KOPT-K1 (cell line): ENCODE results near the gene DTYMK.

Source experiments
- H3K27ac ChIP-seq: fragments of 200-600 bp; sonication (generic); 2 replicates; pipeline ENCODE4 v1.5.1; 2016; ENCODE audit warnings: antibody characterized with exemption, mild to moderate bottlenecking, low read depth, low read length; ENCODE audit not compliant: poor library complexity, severe bottlenecking
- H3K36me3 ChIP-seq: fragments of 200-600 bp; sonication (generic); 2 replicates; pipeline ENCODE4 v1.5.1; 2017; ENCODE audit warnings: antibody characterized with exemption, mild to moderate bottlenecking, low read length, moderate library complexity; ENCODE audit not compliant: insufficient read depth
- H3K9me3 ChIP-seq: fragments of 200-600 bp; sonication (generic); 2 replicates; pipeline ENCODE4 v1.5.1; 2017; ENCODE audit warnings: antibody characterized with exemption, low read length, mild to moderate bottlenecking; ENCODE audit not compliant: insufficient read depth, poor library complexity, severe bottlenecking

Gene DTYMK

DNA sequence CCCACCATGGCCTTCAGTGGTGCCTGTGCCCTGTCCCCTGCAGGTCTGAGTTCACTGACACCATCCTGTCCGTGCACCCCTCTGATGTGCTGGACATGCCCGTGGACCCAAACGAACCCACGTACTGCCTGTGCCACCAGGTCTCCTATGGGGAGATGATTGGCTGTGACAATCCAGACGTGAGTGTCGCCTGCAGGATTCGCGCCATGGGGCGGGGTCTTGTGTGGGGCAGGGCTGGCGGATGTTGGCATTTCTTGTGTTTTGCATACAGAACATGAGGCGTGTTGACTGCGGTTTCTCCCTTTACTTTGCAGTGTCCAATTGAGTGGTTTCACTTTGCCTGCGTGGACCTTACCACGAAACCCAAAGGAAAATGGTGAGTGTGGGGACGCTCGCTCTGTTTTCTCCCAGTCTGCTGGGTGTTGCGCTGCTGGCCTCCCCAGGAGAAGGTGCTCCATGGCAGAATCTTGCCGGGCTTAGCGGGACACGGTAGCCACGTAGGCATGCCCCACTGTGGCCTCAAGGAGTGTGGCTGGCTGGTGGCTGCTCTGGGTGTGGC is 36.4 kb upstream of the DTYMK start:
- peaks cover 86% of the 10 kb centered on the region for H3K36me3 ChIP-seq
- H3K9me3 ChIP-seq, result no peaks in the 10 kb centered on the region

DNA sequence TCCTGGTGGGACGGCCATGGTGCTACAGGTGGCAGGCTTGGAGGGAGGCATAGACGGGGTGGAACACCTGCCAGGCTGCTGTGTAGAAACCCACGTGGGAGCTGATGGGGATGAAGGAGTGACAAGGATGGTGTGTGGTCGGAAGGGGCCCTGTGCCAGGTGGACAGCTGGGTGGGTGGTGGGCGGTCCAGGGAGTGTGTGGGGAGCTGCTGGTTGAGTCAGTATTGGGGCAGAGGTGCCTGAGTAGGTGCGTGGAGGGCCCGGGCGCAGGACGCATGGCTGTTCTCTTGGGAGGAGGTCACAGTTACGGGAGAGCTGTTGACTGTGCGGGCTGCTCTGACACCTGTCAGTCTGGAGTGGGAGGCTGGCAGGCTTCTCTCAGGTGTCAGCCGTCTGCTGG is 35.2 kb upstream of the DTYMK start:
- Histone ChIP-seq H3K27ac (no peak overlapping the region), H3K9me3 (no peaks in the 10 kb centered on the region), H3K36me3 (peaks cover 90% of the 10 kb centered on the region)

More for the DNA sequence above, 36.4 kb upstream of the DTYMK start:
- H3K27ac ChIP-seq, result no peak overlapping the region

DNA sequence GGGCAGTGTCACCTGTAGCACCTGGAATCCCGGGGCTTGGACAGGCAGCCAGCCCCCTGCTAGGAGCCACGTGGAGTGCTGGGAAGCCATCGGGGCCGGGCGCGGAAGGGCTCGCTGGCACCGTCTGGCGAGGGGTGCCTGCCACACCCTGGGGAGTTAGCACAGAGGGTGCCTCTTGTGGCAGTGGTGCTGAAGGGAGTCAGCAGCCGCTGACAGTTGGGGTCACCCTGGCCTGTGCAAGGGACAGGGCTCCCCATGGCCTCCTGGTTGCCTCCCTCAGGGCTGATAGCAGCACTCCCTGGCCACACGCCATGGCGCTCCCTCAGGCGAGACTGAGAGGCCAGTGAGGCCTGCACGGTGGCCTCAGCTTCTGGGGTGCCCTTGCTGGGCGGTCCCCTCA is 33.9 kb upstream of the DTYMK start:
- H3K36me3 ChIP-seq, result peaks cover 96% of the 10 kb centered on the region
- no peaks in the 10 kb centered on the region for H3K9me3 ChIP-seq

DNA sequence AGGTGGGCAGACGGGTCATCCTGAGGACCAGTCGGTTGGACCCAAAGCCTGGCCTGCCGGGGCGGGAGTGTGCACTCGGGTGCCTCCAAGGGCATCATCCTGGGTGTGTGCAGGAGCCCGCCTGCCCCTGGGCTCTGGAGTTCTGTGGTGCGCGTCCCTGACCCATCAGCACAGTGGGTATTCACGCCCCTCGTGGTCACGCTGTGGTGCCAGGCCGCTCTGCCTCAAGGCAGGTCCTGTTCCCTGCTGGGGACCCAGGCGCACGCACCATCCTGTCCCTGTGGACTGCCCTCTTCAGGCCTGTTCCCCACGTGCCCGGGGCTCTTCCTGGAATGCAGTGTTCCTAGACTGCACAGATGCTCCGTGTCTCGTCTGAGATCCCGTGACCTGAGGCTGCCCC is 33.5 kb upstream of the DTYMK start:
- Histone ChIP-seq H3K36me3 (peaks cover 96% of the 10 kb centered on the region), H3K9me3 (no peaks in the 10 kb centered on the region), H3K27ac (no peak overlapping the region)

More for the DNA sequence above, 33.9 kb upstream of the DTYMK start:
- H3K27ac ChIP-seq, result no peak overlapping the region

DNA sequence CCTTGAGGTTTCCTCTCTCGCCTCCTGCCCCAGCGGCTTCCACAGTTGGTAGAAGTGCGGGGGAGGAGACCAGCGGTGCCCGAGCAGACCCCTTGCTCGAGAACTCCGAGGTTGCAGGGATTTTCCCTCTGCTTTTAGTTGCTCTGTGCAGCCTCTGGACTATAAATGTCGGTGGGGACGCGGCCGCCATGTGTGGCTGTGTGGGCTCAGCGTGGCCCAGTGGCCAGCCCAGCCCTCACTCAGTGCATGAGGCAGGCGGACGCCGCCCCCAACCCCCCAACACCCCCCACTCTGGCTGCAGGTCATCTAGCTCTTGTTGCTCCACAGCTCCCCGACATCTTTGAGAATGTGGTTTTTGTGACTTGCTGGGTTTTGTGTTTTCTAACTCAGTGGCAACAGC is 32.5 kb upstream of the DTYMK start:
- Histone ChIP-seq H3K9me3 (no peaks in the 10 kb centered on the region), H3K36me3 (peaks cover 97% of the 10 kb centered on the region), H3K27ac (no peak overlapping the region)

DNA sequence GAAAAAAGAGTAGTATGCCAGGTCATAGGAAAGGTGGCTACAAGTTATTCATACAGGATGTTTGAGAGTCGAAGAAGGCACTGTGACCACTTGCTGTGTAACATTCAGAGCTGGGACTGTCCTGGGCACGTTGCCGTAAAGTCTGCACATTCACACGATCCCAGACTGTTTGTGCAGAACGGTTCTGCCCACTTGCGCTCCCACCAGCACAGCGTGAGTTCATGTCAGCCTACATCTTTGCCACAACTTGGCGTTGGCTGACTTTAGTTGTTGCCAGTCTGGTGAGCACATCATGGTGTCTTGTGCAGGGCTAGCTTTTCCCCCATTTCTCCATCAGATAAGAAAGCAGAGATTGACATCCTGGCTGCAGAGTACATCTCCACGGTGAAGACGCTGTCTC is 22.3 kb upstream of the DTYMK start:
- Histone ChIP-seq H3K27ac (no peak overlapping the region), H3K9me3 (peaks cover 16% of the 10 kb centered on the region), H3K36me3 (peaks cover 95% of the 10 kb centered on the region)

DNA sequence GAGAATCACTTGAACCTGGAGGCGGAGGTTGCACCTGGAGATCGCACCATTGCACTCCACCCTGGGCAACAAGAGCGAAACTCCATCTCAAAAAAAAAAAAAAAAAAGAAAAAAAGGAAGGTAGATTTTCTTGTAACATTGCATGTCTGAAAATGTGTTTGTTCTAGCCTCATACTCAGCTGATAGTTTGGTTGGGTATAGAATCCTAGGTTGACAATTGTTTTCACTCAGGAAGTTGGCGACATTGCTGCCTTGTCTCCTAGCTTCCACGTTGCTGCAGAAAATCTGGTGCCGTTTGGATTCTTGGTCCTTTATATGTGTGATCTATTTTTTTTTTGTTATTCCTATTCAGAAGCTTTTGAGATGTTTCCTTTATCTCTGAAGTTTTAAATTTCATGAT is 19.9 kb upstream of the DTYMK start:
- Histone ChIP-seq H3K27ac (no peak overlapping the region), H3K9me3 (peaks cover 16% of the 10 kb centered on the region), H3K36me3 (peaks cover 77% of the 10 kb centered on the region)

DNA sequence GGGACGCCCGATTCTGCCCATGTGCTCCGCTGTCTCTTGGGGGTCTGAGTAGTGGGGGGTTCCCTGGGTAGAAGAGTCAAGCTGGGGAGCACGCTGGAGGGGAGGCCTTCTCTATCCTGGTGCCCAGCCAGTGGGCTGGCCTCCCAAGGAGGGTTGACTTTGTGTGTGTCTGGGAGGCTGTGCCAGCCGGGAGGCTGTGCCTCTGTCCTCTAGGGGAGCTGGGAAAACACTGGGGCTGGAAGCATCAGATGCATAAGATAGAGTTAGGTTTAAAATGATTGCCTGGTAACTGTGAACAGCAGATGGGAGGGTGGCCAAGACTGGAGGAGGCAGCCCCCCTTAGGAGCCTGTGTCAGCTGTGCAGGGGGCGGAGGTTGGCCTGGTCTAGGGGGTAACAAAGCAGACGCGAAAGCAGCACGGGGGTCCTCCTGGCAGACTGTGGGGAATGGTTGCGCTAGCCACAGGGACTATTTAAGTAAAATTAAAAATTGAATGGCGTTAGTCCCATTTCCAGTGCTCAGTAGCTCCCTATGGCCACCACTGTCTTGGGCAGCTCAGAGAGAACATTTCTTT is 16.5 kb upstream of the DTYMK start:
- Histone ChIP-seq H3K27ac (peak overlapping the region; percentile 92), H3K36me3 (peaks cover 44% of the 10 kb centered on the region), H3K9me3 (peaks cover 16% of the 10 kb centered on the region)

DNA sequence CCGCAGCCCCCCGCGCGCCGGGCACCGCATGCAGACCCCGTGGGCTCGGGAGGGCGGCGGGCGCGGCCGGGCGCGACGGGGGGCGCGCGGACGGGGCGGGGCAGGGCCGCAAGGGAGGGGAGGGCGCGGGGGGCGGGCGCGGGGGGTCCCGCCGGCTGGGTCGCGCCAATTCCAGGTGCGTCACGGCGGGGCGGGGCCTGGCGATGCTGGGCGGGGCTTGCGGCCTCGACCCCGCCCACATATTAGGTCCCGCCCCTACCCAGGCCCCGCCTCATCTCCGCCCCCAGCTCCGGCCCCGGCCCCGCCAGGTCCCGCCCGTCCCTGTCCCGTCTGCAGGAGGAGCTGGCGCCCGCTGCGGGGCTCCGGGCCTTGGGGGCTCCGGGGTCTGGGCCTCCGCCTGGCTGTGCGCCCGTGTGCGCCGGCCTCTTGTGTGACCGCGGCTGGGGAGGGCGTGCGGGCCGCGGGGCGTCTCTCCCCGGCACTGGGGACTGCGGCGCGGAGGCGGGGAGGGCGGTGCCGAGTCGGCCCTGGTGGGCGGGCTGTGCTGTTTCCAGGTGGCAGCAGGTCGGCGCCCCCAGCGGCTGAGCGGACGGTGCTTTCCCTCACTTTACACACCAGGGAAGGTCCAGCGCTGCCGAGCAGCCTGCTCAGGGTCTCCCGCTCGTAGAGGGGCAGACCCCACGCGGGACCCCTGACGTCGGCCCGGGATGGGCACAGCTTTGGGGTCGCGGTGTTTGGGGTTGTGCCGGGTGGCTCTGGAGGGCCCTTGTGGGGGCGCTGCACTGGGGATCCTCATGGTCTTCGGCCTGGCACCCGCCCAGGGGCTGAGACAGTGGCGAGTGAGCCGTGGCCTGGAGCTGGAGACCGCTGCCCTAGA is 15.8 kb upstream of the DTYMK start:
- Histone ChIP-seq H3K27ac (peak overlapping the region; percentile 92), H3K36me3 (peaks cover 37% of the 10 kb centered on the region), H3K9me3 (peaks cover 16% of the 10 kb centered on the region)

DNA sequence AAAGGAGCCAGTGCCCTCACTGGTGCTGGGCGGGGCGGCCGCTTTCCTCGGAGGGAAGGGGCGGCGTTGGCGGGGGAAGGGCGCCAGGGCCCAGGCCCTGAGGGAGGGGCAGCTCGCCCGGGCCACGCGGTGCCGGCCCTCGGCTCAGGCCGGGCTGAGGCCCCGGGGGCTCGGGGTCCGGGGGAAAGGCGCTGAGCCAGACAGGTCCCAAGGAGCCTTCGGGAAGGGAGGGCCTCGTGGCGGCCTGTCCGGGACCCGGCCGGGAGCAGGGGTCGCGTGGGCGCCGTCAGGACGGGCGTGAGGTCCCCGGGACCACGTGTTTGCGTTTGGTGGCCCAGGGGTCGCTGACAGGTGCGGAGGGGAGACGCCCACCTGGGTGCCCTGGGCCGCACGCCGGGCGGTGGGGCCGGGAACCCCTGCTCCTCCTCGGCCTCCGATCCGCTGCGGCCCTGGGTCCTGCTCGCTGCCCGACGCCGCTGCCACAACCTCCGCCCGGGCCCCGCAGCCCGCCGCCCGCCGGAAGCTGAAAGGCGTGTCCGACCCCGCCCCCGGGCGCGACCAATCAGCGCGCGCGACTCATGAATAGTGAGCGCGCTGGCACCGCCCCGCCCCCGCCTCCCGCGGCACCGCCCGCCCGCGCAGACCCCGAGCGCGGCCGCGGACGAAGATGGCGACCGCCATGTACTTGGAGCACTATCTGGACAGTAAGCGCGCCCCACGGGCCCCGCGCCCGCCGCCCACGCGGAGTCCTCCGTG is 15.0 kb upstream of the DTYMK start, which contains the start of gene ING5:
Gene ING5, plus strand, starts transcription at position 641 of the 756 bp plus-strand sequence. Its CDS starts 27 bp downstream, at position 668.
- Histone ChIP-seq H3K27ac (peak within 1 kb of the TSS; percentile 92), H3K36me3 (peaks cover 29% of the 10 kb centered on the region), H3K9me3 (peaks cover 12% of the 10 kb centered on the region)

DNA sequence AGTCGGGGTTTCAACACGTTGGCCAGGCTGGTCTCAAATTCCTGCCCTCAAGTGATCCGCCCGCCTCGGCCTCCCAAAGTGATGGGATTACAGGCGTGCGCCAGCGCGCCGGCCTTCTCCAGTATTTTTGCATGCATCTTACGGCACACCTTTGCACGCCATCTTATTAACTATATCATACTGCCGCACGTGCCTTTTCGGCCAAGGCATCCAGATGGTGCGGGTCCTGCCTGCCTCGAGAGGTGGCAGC is 14.5 kb upstream of the DTYMK start:
- H3K36me3 ChIP-seq, result peaks cover 25% of the 10 kb centered on the region
- H3K27ac ChIP-seq, result peak overlapping the region; percentile 92

DNA sequence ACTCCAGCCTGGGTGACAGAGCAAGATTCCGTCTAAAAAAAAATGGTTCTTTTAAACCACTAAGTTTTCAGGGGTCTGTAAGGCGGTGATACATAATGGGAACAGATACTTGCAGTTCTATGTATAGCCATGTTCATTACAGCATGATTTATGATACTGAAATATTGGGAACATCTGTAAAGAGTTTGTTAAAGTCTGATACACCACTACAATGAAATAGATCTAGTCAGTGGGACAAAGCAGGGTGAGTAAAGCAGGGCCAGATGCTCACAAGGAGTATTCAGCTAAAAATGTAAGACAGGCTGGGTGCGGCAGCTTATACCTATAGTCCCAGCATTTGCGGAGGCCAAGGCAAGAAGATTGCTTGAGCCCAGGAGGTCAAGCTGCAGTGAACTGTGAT is 9.0 kb upstream of the DTYMK start:
- Histone ChIP-seq H3K36me3 (peaks cover 55% of the 10 kb centered on the region), H3K9me3 (no peaks in the 10 kb centered on the region), H3K27ac (no peak overlapping the region)

More for the DNA sequence above, 14.5 kb upstream of the DTYMK start:
- H3K9me3 ChIP-seq, result peaks cover 6% of the 10 kb centered on the region

DNA sequence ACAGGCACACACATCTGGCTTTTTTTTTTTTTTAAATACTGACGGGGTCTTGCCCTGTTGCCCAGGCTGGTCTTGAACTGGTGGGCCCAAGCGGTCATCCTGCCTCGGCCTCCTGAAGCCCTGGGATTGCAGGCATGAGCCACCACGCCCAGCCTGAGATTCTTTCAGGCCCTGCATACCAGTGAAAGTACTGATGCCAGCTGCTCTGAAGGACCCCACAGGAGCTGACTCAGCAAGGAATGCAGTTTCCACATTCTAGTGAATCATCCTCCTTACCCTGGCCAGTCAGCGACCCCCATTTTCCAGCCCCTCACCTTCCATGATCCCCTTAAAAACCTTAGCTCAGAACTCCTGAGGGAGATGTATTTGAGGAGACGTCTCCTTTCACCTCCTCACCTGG is 5.8 kb upstream of the DTYMK start:
- H3K27ac ChIP-seq, result no peak overlapping the region
- no peaks in the 10 kb centered on the region for H3K9me3 ChIP-seq
- H3K36me3 ChIP-seq, result peaks cover 67% of the 10 kb centered on the region

DNA sequence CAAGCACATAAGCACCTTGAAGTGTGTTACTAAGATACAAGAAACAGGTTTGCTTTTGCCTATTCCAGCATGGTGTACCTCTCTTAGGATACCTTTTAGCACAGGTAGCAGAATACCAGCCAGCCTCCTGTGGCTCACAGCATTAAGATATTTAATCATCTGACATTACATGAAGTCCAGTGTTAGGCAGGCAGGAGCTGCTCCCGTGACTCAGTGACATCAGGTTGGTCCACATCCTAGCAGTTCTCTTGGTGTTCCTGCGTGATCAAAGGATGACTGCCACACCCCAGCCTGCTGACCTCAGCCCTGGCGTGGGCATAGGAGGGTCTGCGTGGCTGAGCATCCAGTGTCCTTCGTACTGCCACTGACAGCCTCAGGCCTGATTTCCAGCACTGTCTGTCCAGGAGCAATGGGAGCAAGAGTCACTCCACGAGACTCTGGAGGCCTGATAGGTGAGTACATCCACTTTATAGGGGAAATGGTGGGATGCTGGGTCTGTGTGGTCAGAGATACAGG is 3.6 kb upstream of the DTYMK start:
- Histone ChIP-seq H3K27ac (peak overlapping the region; percentile 38), H3K9me3 (no peaks in the 10 kb centered on the region), H3K36me3 (peaks cover 57% of the 10 kb centered on the region)

DNA sequence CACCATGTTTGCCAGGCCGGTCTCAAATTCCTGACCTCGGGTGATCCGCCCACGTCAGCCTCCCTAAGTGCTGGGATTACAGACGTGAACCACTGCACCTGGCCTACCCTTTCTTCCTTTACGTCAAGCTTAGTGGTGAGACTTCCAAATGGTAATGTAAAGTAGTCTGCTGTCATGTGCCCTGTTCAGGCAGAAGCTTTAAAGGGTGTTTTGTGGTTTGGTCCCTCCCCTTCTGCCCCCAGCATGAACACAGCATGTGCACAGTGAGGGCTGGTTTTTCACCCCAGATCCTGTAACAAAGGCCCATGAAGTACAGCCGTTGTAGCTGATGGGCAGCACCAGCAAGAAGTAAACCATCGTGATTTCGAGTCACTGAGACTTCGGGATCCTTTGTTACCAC is 2.7 kb upstream of the DTYMK start:
- H3K27ac ChIP-seq, result peak overlapping the region; percentile 38
- H3K9me3 ChIP-seq, result no peaks in the 10 kb centered on the region
- H3K36me3 ChIP-seq, result peaks cover 56% of the 10 kb centered on the region
